BLaER1 treated with 17β-estradiol and CSF1 and Interleukin-3, amounts not matched to agents 10 nM and 100 nM (cell line): ENCODE data around the gene TNRC18.

ENCODE experiments used
- H3K27ac ChIP-seq, 11 experiments: shearing (Covaris generic); formaldehyde crosslinking; 2 replicates each; pipeline ENCODE4 v1.8.1; 2022
- H3K27me3 ChIP-seq, 11 experiments: shearing (Covaris generic); formaldehyde crosslinking; 2 replicates each; pipeline ENCODE4 v1.8.1; 2022
- H3K36me3 ChIP-seq, 11 experiments: shearing (Covaris generic); formaldehyde crosslinking; 2 replicates each; pipeline ENCODE4 v1.8.1; 2022
- H3K4me1 ChIP-seq, 10 experiments: shearing (Covaris generic); formaldehyde crosslinking; 2 replicates each; pipeline ENCODE4 v1.8.1; 2022
- H3K4me2 ChIP-seq, 11 experiments: shearing (Covaris generic); formaldehyde crosslinking; 2 replicates each; pipeline ENCODE4 v1.8.1; 2022
- H3K4me3 ChIP-seq, 10 experiments: shearing (Covaris generic); formaldehyde crosslinking; 2 replicates each; pipeline ENCODE4 v1.8.1; 2022
- H3K9ac ChIP-seq, 11 experiments: shearing (Covaris generic); formaldehyde crosslinking; 2 replicates each; pipeline ENCODE4 v1.8.1; 2022
- H3K9me3 ChIP-seq, 11 experiments: shearing (Covaris generic); formaldehyde crosslinking; replicated peaks in 1 of 11; 2 replicates each; pipeline ENCODE4 v1.8.1; 2022
- H4K20me1 ChIP-seq, 11 experiments: shearing (Covaris generic); formaldehyde crosslinking; 2 replicates each; pipeline ENCODE4 v1.8.1; 2022
- Cebpa-rat ChIP-seq, 11 experiments: shearing (Covaris generic); IDR thresholded peaks; 2 replicates each; pipeline ENCODE4 v1.8.1; 2022

The TNRC18 gene

GRCh38 chr7:5428478-5429252, 5.0 kb upstream of the TNRC18 start:
- no peak for TF ChIP-seq Cebpa-rat (IDR thresholded peaks at IDR 0.05)
- Histone ChIP-seq H4K20me1 (peaks cover 44 to 78% (median 62%) of the 10 kb centered on the region in 11 experiments; a peak in 21 of 22 replicates), H3K9ac (peak overlapping the region in 3 of 11 experiments; percentile 32 to 92 (median 83); a peak in 3 of 22 replicates), H3K9me3 (peaks cover 0 to 8% (median 0%) of the 10 kb centered on the region in 11 experiments; a peak in 8 of 22 replicates), H3K27me3 (peaks cover 72 to 99% (median 95%) of the 10 kb centered on the region in 11 experiments), H3K4me2 (peak overlapping the region; percentile 32 to 100 (median 64); a peak in 21 of 22 replicates), H3K4me3 (peak overlapping the region in 5 of 10 experiments; percentile 29 to 76 (median 50); a peak in 9 of 20 replicates), H3K36me3 (peaks cover 0 to 8% (median 0%) of the 10 kb centered on the region in 11 experiments; a peak in 2 of 22 replicates), H3K4me1 (peaks cover 30 to 55% (median 49%) of the 10 kb centered on the region in 10 experiments), H3K27ac (no peak overlapping the region)

GRCh38 chr7:5426226-5426475, 2.5 kb upstream of the TNRC18 start:
- no peaks in the 10 kb centered on the region for H3K9me3 ChIP-seq
- peak overlapping the region in 3 of 11 experiments; percentile 94 to 96 (median 96); a peak in 6 of 22 replicates for H3K27ac ChIP-seq
- peak overlapping the region in 3 of 11 experiments; percentile 92 to 96 (median 93); a peak in 6 of 22 replicates for H3K9ac ChIP-seq
- peaks cover 30 to 76% (median 72%) of the 10 kb centered on the region in 10 experiments for H3K4me1 ChIP-seq
- TF ChIP-seq Cebpa-rat (IDR thresholded peaks at IDR 0.05): no peak
- H3K27me3 ChIP-seq: peaks cover 60 to 99% (median 96%) of the 10 kb centered on the region in 11 experiments
- H3K36me3 ChIP-seq: no peaks in the 10 kb centered on the region; a peak in 1 of 22 replicates
- H3K4me2 ChIP-seq: peak overlapping the region in 9 of 11 experiments; percentile 19 to 100 (median 98); a peak in 13 of 22 replicates
- H3K4me3 ChIP-seq: peak overlapping the region in 4 of 10 experiments; percentile 41 to 76 (median 75); a peak in 8 of 20 replicates
- peaks cover 43 to 94% (median 74%) of the 10 kb centered on the region in 11 experiments for H4K20me1 ChIP-seq

GRCh38 chr7:5425507-5426225, 2.0 kb upstream of the TNRC18 start:
- peaks cover 0 to 5% (median 0%) of the 10 kb centered on the region in 11 experiments; a peak in 1 of 22 replicates for H3K36me3 ChIP-seq
- peak overlapping the region in 5 of 11 experiments; percentile 75 to 96 (median 92); a peak in 10 of 22 replicates for H3K9ac ChIP-seq
- H3K27ac ChIP-seq: peak overlapping the region in 5 of 11 experiments; percentile 67 to 96 (median 94); a peak in 9 of 22 replicates
- H4K20me1 ChIP-seq: peaks cover 43 to 94% (median 77%) of the 10 kb centered on the region in 11 experiments
- H3K27me3 ChIP-seq: peaks cover 60 to 99% (median 96%) of the 10 kb centered on the region in 11 experiments
- peaks cover 30 to 81% (median 77%) of the 10 kb centered on the region in 10 experiments for H3K4me1 ChIP-seq
- TF ChIP-seq Cebpa-rat (IDR thresholded peaks at IDR 0.05): no peak
- peak overlapping the region; percentile 84 to 100 (median 98) for H3K4me2 ChIP-seq
- peak overlapping the region in 8 of 10 experiments; percentile 53 to 76 (median 68); a peak in 15 of 20 replicates for H3K4me3 ChIP-seq
- no peaks in the 10 kb centered on the region for H3K9me3 ChIP-seq

GRCh38 chr7:5424749-5425506, 1.3 kb upstream of the TNRC18 start:
- Histone ChIP-seq H3K4me2 (peak overlapping the region; percentile 84 to 100 (median 98)), H4K20me1 (peaks cover 43 to 94% (median 78%) of the 10 kb centered on the region in 11 experiments), H3K36me3 (peaks cover 0 to 10% (median 0%) of the 10 kb centered on the region in 11 experiments; a peak in 1 of 22 replicates), H3K9ac (peak overlapping the region; percentile 19 to 96 (median 63); a peak in 20 of 22 replicates), H3K4me3 (peak overlapping the region; percentile 32 to 76 (median 58)), H3K27me3 (peaks cover 60 to 99% (median 96%) of the 10 kb centered on the region in 11 experiments), H3K4me1 (peaks cover 35 to 89% (median 84%) of the 10 kb centered on the region in 10 experiments), H3K9me3 (no peaks in the 10 kb centered on the region), H3K27ac (peak overlapping the region in 10 of 11 experiments; percentile 40 to 96 (median 76); a peak in 19 of 22 replicates)
- no peak for TF ChIP-seq Cebpa-rat (IDR thresholded peaks at IDR 0.05)

GRCh38 chr7:5423976-5424748, 528 bp upstream of the TNRC18 start:
- TF ChIP-seq Cebpa-rat (IDR thresholded peaks at IDR 0.05): no peak
- H3K27me3 ChIP-seq: peaks cover 60 to 99% (median 96%) of the 10 kb centered on the region in 11 experiments
- H3K9ac ChIP-seq: peak overlapping the region in 10 of 11 experiments; percentile 48 to 96 (median 69); a peak in 19 of 22 replicates

GRCh38 chr7:5422396-5423305, 983 bp downstream of the TNRC18 start:
- Histone ChIP-seq H3K4me2 (peak overlapping the region; percentile 94 to 100 (median 99)), H3K36me3 (peaks cover 0 to 26% (median 0%) of the 10 kb centered on the region in 11 experiments; a peak in 4 of 22 replicates), H3K27me3 (peaks cover 60 to 99% (median 96%) of the 10 kb centered on the region in 11 experiments), H4K20me1 (peaks cover 43 to 94% (median 76%) of the 10 kb centered on the region in 11 experiments), H3K27ac (peak overlapping the region in 9 of 11 experiments; percentile 17 to 93 (median 86); a peak in 17 of 22 replicates), H3K4me3 (peak overlapping the region; percentile 53 to 86 (median 68)), H3K4me1 (peaks cover 32 to 81% (median 75%) of the 10 kb centered on the region in 10 experiments), H3K9me3 (no peaks in the 10 kb centered on the region), H3K9ac (peak overlapping the region; percentile 63 to 95 (median 75))
- TF ChIP-seq Cebpa-rat (IDR thresholded peaks at IDR 0.05): no peak

More at GRCh38 chr7:5423976-5424748, 528 bp upstream of the TNRC18 start:
- Histone ChIP-seq H3K36me3 (peaks cover 0 to 11% (median 0%) of the 10 kb centered on the region in 11 experiments; a peak in 1 of 22 replicates), H3K4me1 (peaks cover 35 to 90% (median 86%) of the 10 kb centered on the region in 10 experiments), H3K4me2 (peak overlapping the region; percentile 84 to 100 (median 98)), H3K9me3 (no peaks in the 10 kb centered on the region), H4K20me1 (peaks cover 43 to 94% (median 78%) of the 10 kb centered on the region in 11 experiments), H3K27ac (peak overlapping the region in 10 of 11 experiments; percentile 40 to 96 (median 76); a peak in 19 of 22 replicates), H3K4me3 (peak overlapping the region; percentile 32 to 76 (median 58))
